Right ventricle myocardium superior (tissue), 1 donor: ENCODE data around the gene SCAF4. TPM values are rescaled to one million over a fixed set of nuclear protein-coding genes. Genes with fewer than 3 reads are reported as not detected.
A peak's percentile ranks its signal among the peaks of the same experiment; 100 is the strongest.
"Not testable (repeated sequence)": the region's sequence is repeated elsewhere in the genome, so short reads cannot be mapped to it uniquely, and the experiment has no call there.

ENCODE experiments used
- ATAC-seq: fragments of 200-7000 bp; cut with Tn5 transposase; one replicate; pipeline ENCODE4 v1.9.1; 2020; ENCODE audit warnings: mild to moderate bottlenecking; ENCODE audit not compliant: poor library complexity
- DNase-seq: peaks from one replicate; pipeline ENCODE4 v3.0.0-alpha.2; 2020
- intact Hi-C: fragments of 100-400 bp; cut with DNase I; formaldehyde crosslinking; loops from one replicate; pipeline ENCODE4 v1.11.2; 2022
- long read RNA-seq: library from polyadenylated mRNA; unstranded; transcript quantifications from one replicate; pipeline ENCODE4 v2.0.0, GENCODE V29; 2021
- total RNA-seq: library from RNA; stranded (reverse); fragmentation: NEBNext Ultra II Directional; extraction: Animal tissue kit (Norgen Biotek cat#: 25700); gene quantifications from one replicate; pipeline ENCODE4 v1.2.1, GENCODE V29; 2021
- donor health status: DM: no; HTN: yes; CAD: no; lungs with severe emphysema.

The SCAF4 gene, protein sequence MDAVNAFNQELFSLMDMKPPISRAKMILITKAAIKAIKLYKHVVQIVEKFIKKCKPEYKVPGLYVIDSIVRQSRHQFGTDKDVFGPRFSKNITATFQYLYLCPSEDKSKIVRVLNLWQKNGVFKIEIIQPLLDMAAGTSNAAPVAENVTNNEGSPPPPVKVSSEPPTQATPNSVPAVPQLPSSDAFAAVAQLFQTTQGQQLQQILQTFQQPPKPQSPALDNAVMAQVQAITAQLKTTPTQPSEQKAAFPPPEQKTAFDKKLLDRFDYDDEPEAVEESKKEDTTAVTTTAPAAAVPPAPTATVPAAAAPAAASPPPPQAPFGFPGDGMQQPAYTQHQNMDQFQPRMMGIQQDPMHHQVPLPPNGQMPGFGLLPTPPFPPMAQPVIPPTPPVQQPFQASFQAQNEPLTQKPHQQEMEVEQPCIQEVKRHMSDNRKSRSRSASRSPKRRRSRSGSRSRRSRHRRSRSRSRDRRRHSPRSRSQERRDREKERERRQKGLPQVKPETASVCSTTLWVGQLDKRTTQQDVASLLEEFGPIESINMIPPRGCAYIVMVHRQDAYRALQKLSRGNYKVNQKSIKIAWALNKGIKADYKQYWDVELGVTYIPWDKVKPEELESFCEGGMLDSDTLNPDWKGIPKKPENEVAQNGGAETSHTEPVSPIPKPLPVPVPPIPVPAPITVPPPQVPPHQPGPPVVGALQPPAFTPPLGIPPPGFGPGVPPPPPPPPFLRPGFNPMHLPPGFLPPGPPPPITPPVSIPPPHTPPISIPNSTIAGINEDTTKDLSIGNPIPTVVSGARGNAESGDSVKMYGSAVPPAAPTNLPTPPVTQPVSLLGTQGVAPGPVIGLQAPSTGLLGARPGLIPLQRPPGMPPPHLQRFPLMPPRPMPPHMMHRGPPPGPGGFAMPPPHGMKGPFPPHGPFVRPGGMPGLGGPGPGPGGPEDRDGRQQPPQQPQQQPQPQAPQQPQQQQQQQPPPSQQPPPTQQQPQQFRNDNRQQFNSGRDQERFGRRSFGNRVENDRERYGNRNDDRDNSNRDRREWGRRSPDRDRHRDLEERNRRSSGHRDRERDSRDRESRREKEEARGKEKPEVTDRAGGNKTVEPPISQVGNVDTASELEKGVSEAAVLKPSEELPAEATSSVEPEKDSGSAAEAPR
- 15.4 TPM for total RNA-seq
- long read RNA-seq, full-length matches to known transcripts = 3 of 12 reads
- long read RNA-seq, partial matches to known transcripts = 6 of 12 reads
- long read RNA-seq, other reads (novel, unspliced or antisense) = 3 of 12 reads

- intact Hi-C loops = no loop called here
- ATAC-seq = peak; percentile 93
- DNase-seq = peak; percentile 95
Observed at GRCh38 chr21:31731857-31732596, at the start of gene SCAF4. Gene SCAF4, minus strand, starts transcription at chr21:31732118. Its CDS starts 426 bp downstream, at chr21:31731692.

- DNase-seq (no peak), ATAC-seq (no peak)
- intact Hi-C loops = no loop called here
Observed at GRCh38 chr21:31780944-31781343, 49.0 kb upstream of the SCAF4 start.

GRCh38 chr21:31778546-31778945, 46.6 kb upstream of the SCAF4 start:
- ATAC-seq (no peak), DNase-seq (no peak)
- intact Hi-C loops = no loop called here

GRCh38 chr21:31777857-31778256, 45.9 kb upstream of the SCAF4 start:
- intact Hi-C loops = no loop called here
- ATAC-seq = no peak
- DNase-seq = no peak

- intact Hi-C loops = no loop called here
- ATAC-seq (no peak), DNase-seq (no peak)
Observed at GRCh38 chr21:31774031-31774430, 42.1 kb upstream of the SCAF4 start.

GRCh38 chr21:31772674-31773555, 41.0 kb upstream of the SCAF4 start:
- intact Hi-C loops = no loop called here
- ATAC-seq = no peak
- DNase-seq = no peak

DNA sequence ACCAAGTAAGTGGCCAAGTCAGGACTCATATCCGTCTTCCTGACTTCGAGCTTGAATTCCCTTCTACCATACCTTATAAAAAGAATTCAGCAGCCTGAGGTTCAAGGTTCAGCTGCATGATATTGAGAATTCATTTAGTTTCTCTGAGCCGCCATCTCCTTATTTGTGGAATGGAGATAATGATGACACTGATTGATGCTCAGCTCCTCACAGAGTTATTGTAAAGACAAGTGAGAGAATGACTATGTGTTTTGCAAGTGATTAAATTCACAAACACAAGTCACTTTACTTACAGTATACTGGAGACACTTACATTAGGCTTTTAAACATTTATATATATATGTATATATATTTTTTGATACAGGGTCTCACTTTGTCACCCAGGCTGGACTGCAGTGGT, 39.8 kb upstream of the SCAF4 start:
- intact Hi-C loops = no loop called here
- DNase-seq (no peak), ATAC-seq (no peak)

- intact Hi-C loops = no loop called here
- no peak for DNase-seq
- ATAC-seq = no peak
Observed at GRCh38 chr21:31768710-31769109, 36.8 kb upstream of the SCAF4 start.

DNA sequence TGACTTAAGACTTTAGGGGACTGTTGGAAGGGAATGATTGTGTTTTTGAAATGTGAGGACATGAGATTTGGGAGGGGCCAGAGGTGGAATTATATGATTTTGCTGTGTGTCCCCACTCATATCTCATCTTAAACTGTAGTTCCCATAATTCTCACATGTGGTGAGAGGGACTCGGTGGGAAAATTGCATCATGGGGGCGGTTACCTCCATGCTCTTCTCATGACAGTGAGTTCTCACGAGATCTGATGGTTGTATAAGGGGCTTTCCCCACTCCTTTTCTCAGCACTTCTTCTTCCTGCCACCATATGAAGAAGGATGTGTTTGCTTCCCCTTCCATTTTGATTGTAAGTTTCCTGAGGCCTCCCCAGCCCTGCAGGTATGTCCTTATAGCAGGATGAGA, 35.0 kb upstream of the SCAF4 start:
- no peak for DNase-seq
- no peak for ATAC-seq
- intact Hi-C loops = no loop called here

GRCh38 chr21:31765850-31766249, 33.9 kb upstream of the SCAF4 start:
- ATAC-seq, intact Hi-C loops, DNase-seq: not testable (repeated sequence)

- intact Hi-C loops = no loop called here
- DNase-seq = no peak
- ATAC-seq = no peak
Observed at GRCh38 chr21:31760931-31761330, 29.0 kb upstream of the SCAF4 start.

DNA sequence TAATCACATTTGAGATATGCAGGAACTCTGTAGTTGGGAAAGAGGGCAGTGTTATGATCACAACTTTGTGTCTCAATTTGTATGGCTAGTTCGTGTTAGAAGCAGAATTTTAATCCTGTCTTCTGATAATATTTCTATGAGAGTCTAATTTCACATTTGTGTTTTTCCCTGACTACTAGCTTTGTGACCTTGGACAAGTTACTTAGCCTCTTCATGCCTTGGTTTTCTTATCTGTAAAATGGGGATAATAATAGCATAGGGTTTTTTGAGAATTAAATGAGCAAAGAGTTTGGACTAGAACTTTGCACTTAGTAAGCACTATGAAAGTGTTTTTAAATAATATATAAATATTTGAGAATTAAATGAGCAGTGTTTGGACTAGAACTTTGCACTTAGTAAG, 24.9 kb upstream of the SCAF4 start:
- ATAC-seq = no peak
- no peak for DNase-seq
- intact Hi-C loops = no loop called here

DNA sequence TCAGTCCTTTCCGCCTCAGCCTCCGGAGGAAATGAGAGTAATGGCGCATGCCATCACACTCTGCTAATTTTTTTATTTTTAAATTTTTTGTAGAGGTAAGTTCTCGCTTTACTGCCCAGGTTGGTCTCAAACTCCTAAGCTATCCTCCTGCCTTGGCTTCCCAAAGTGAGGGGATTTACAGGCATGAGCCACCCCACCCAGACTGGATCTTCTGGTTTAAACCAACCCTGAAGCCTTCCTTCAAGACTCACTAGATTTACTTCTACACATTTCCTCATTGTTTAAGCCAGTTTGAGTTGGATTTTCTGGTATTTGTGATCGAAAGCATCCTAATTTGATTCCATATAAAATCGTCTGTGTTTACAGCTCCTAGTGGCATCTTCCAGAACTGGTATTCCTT, 23.1 kb upstream of the SCAF4 start:
- ATAC-seq (no peak), DNase-seq (no peak)
- intact Hi-C loops = no loop called here

GRCh38 chr21:31754708-31754960, 22.7 kb upstream of the SCAF4 start:
- ATAC-seq = no peak
- no peak for DNase-seq
- intact Hi-C loops = no loop called here

DNA sequence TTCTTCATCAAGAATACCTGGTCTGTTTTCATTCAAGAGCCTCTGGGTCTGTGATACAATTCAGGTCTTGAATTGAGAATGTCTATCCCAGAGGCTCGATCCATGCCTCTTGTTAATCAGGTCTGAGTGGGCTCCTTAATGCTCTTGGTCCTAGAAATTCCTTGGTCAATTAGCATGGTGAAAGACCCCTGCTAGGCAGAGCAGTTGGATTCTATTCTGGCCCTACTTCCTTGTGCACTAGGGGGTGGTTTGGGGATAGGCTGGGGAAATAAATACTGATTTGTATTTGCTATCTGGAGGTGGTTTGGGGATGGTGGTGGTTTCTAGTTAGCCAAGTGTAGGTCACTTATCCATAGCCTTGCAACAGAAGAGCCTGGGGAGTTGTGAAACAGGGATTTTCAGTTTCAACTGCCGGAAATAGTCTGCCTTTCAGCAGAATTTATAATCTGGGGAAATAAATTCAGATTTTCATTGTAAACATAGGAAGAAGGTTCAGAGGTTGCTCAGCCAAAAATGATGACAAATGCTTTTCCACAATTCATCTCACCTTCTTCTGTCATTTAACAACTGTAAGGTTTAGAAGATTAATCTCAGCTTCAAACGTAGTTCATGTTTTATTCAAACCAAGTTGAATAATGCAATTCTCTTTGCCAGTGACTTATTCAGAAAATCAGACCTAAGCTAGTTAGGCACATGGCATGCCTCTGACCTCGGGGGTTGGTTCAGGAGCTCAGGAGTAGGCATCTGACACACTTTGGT, 22.2 kb upstream of the SCAF4 start:
- intact Hi-C loops = no loop called here
- no peak for DNase-seq

GRCh38 chr21:31752967-31753366, 21.0 kb upstream of the SCAF4 start:
- no peak for DNase-seq
- ATAC-seq = no peak
- intact Hi-C loops = no loop called here

More for the DNA sequence above, 22.2 kb upstream of the SCAF4 start:
- no peak for ATAC-seq

GRCh38 chr21:31752352-31752751, 20.4 kb upstream of the SCAF4 start:
- ATAC-seq = no peak
- intact Hi-C loops = no loop called here

More at GRCh38 chr21:31752352-31752751, 20.4 kb upstream of the SCAF4 start:
- no peak for DNase-seq
